ENCODE measurements around the gene GRIP2. TPM values are rescaled to one million over a fixed set of nuclear protein-coding genes. Genes with fewer than 3 reads are reported as not detected.

The GRIP2 gene
- total RNA-seq = not detected

DNA sequence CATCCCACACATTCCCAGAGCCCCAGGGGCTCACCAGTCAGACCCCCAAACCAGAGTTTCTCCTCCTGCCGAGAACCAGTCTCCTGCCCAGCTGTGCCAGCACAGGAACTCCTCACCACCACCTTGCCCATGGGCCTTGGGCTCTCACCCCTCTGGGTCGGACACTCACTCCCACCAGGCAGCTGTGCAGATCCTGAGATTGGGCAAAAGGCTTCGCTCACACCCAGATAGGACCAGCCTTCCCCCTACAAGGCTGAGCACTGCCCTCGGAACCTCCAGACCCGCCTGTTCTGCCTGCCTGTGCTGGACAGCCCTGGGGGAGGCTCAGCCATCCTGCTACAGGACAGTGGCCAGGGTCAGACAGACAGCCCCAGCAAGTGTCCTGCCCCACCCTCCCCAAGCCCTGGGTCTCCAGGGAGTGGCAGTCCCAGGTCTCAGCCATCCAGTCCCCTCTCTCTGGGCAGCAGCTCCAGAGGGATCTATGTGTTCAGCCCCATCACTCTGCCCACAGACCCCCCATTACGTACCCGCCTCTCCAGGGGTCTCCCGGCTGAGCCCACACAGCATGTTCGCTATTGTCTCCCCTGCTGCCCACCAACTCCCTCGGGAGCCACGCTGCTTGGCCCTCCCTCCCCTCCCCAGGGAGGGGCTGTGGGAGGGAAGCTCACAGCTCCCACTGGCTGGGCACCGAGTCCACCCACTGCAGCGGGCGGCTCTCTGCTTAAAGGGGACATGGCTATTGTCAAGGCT, at the start of gene GRIP2:
Gene GRIP2 (minus strand): TSS at position 601 of the 750 bp plus-strand sequence. CDS start 34 bp downstream, at position 567.
- no peaks in the 10 kb centered on the region for H3K9me3 ChIP-seq (ENCODE audit: low read depth, low read length)

GRCh38 chr3:14588425-14589112, 48.4 kb upstream of the GRIP2 start:
- H3K4me3 ChIP-seq (ENCODE audit: low read length) = no peak overlapping the region
- no peaks in the 10 kb centered on the region for H3K9me3 ChIP-seq (ENCODE audit: low read depth, low read length)
- no peaks in the 10 kb centered on the region for H3K4me1 ChIP-seq (ENCODE audit: insufficient read depth, low read length)
- H3K27me3 ChIP-seq (ENCODE audit: insufficient read depth, low read length) = no peaks in the 10 kb centered on the region

More for the DNA sequence above, at the start of gene GRIP2:
- H3K27me3 ChIP-seq (ENCODE audit: insufficient read depth, low read length) = no peaks in the 10 kb centered on the region
- no peaks in the 10 kb centered on the region for H3K4me1 ChIP-seq (ENCODE audit: insufficient read depth, low read length)
- H3K4me3 ChIP-seq (ENCODE audit: low read length) = no peak within 1 kb of the TSS

DNA sequence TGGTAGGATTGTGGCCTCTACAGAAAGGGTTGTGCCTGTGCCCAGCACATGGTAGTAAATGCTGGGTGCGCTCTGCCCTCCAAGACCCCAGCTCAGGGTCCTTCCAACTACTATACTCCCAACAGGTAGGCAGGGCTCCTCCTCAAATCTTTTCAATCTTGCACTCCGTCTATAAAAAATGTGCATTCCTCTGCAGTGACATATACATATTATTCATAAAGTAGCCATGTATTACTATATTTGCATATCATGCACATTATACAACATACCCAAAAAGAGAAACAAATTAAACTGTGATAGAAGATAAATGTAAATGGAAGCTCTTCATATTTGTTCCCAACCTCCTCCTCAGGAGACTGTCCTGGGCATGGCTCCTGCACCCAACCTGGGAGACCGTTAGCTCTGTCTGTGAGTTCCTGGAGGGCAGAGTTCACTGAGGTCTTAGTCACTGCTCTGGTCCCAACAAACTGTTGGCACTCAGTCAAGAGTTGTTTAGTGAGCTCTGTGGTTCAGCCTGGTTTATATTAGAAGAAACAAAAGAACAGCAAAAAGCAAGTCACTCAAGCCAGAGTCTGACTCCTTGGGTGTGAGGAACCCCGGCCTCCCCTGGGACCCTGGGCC, 47.7 kb upstream of the GRIP2 start:
- no peaks in the 10 kb centered on the region for H3K27me3 ChIP-seq (ENCODE audit: insufficient read depth, low read length)

GRCh38 chr3:14586611-14587010, 46.5 kb upstream of the GRIP2 start:
- Histone ChIP-seq H3K4me3 (ENCODE audit: low read length) (no peak overlapping the region), H3K9me3 (ENCODE audit: low read depth, low read length) (no peaks in the 10 kb centered on the region), H3K4me1 (ENCODE audit: insufficient read depth, low read length) (no peaks in the 10 kb centered on the region), H3K27me3 (ENCODE audit: insufficient read depth, low read length) (no peaks in the 10 kb centered on the region)

More for the DNA sequence above, 47.7 kb upstream of the GRIP2 start:
- Histone ChIP-seq H3K9me3 (ENCODE audit: low read depth, low read length) (no peaks in the 10 kb centered on the region), H3K4me3 (ENCODE audit: low read length) (no peak overlapping the region), H3K4me1 (ENCODE audit: insufficient read depth, low read length) (no peaks in the 10 kb centered on the region)

DNA sequence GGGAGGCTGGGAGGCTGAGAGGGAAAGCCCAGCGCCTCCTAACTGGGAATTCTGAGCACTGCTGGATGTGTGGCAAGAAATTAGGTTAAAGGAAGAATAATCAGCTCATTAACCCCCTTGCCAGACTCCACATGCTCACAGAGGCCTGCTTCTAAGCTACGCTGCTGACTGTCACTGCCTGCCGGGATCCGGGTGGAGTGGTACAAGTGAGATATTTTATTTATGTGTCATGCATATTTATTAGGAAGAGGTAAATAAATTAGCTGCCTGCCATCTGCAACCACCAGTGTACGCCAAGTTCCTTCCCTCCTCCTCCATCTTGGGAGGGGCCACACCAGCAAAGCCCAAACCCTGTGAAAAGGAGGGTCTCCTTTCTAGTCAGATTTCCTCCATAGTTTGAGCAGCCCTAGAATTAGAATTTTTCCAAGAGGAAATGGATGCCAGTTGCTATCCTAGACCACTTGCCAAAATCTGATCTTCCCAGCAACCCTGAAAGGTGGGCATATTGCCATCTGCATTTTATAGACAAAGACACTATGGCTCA, 43.5 kb upstream of the GRIP2 start:
- no peak overlapping the region for H3K4me3 ChIP-seq (ENCODE audit: low read length)
- no peaks in the 10 kb centered on the region for H3K4me1 ChIP-seq (ENCODE audit: insufficient read depth, low read length)
- no peaks in the 10 kb centered on the region for H3K9me3 ChIP-seq (ENCODE audit: low read depth, low read length)
- H3K27me3 ChIP-seq (ENCODE audit: insufficient read depth, low read length) = no peaks in the 10 kb centered on the region

DNA sequence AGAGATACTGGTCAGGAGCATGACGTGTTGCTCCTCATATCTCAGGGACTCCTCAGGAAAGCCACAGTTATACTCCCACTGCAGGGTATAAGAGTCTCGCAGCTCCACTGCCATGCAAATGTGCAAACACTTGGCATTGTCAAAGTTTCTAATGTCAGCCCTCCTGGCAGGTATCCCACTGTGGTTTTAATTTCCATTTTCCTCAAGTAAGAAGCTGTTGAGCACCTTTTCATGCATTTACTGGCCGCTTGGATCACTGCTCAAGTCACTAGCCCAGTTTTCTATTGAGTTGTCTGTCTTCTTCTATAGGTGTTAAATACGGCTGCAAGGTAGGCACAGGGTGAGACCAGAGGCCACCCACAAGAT, 41.9 kb upstream of the GRIP2 start:
- Histone ChIP-seq H3K9me3 (ENCODE audit: low read depth, low read length) (no peaks in the 10 kb centered on the region), H3K4me1 (ENCODE audit: insufficient read depth, low read length) (no peaks in the 10 kb centered on the region), H3K27me3 (ENCODE audit: insufficient read depth, low read length) (no peaks in the 10 kb centered on the region), H3K4me3 (ENCODE audit: low read length) (no peak overlapping the region)

DNA sequence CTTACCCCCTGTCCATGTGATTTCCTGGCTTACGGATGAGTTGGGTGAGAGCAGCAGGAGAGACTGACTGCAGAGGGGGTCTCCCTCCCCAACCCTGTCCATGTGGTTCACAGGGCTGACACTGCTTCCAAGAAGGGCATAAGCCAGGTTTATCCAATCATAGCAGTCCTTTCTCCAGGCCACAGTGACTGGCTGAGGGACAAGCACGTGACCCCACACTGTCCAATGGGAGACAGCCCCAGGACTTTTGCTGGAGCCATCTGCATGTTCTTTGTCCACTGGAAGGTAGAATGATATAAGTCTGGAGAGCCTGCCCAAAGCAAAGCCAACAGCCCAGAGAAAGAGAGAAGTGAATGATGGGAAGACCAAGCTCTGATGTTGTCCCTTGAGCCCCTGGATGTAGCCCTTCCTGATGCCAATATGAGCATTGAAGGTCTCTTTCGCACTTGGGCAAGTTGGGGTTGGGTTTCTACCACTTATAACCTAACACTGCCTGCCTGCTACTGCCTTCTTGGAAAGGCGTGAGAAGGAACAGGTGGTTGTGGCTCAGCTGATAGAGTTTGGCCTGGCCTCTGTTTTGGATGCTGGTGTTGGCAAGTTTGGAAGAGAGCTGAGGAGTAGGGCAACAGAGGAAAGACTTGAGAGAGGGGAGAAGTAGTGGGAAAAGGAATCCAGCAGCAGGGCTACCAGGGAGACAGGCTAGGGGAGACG, 41.3 kb upstream of the GRIP2 start:
- H3K4me1 ChIP-seq (ENCODE audit: insufficient read depth, low read length) = no peaks in the 10 kb centered on the region
- H3K4me3 ChIP-seq (ENCODE audit: low read length) = no peak overlapping the region
- H3K27me3 ChIP-seq (ENCODE audit: insufficient read depth, low read length) = no peaks in the 10 kb centered on the region
- H3K9me3 ChIP-seq (ENCODE audit: low read depth, low read length) = no peaks in the 10 kb centered on the region

GRCh38 chr3:14577897-14578296, 37.8 kb upstream of the GRIP2 start:
- H3K4me3 ChIP-seq (ENCODE audit: low read length) = no peak overlapping the region
- no peaks in the 10 kb centered on the region for H3K9me3 ChIP-seq (ENCODE audit: low read depth, low read length)
- no peaks in the 10 kb centered on the region for H3K4me1 ChIP-seq (ENCODE audit: insufficient read depth, low read length)
- H3K27me3 ChIP-seq (ENCODE audit: insufficient read depth, low read length) = no peaks in the 10 kb centered on the region

DNA sequence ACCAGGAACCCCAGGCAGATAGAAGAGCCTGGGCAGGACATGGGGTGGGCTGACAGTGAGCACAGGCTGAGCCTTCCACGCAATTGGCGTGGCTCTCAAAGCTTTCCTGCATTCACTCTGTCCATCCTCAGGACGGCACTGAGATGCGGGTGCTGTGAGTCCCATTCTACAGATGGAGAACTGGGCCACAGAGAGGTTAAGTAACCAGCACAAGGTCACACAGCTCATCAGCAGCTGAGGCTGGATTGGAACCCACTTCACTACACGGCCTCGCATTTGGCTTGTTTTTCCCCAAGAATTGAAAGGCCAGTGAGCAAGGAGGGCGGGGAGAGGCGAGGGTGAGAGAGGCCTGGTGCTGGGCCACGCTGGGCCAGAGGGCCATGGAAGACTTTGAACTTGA, 36.0 kb upstream of the GRIP2 start:
- Histone ChIP-seq H3K4me3 (ENCODE audit: low read length) (no peak overlapping the region), H3K27me3 (ENCODE audit: insufficient read depth, low read length) (no peaks in the 10 kb centered on the region), H3K4me1 (ENCODE audit: insufficient read depth, low read length) (no peaks in the 10 kb centered on the region), H3K9me3 (ENCODE audit: low read depth, low read length) (no peaks in the 10 kb centered on the region)

DNA sequence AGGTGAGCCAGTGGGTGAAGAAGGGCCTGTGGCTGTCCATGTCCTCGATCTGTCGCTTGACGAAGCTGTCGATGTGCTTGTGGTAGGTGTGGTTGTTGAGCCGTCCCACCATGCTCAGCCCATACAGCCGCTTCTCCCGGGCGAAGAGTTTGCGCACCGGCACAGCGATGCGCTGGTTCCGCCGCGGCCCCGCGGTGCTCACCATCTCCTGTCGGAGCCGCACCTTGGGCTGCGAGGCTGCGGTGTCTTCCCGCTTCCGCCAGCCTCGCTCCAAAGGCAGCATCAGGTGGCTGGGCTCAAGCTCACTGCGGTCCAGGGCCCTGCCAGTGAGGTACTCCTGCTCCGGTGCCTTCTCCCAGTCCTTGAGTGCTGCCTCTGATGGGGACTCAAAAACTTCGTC, 34.0 kb upstream of the GRIP2 start:
- Histone ChIP-seq H3K4me3 (ENCODE audit: low read length) (no peak overlapping the region), H3K27me3 (ENCODE audit: insufficient read depth, low read length) (no peaks in the 10 kb centered on the region), H3K9me3 (ENCODE audit: low read depth, low read length) (no peaks in the 10 kb centered on the region), H3K4me1 (ENCODE audit: insufficient read depth, low read length) (peaks cover 2% of the 10 kb centered on the region)

DNA sequence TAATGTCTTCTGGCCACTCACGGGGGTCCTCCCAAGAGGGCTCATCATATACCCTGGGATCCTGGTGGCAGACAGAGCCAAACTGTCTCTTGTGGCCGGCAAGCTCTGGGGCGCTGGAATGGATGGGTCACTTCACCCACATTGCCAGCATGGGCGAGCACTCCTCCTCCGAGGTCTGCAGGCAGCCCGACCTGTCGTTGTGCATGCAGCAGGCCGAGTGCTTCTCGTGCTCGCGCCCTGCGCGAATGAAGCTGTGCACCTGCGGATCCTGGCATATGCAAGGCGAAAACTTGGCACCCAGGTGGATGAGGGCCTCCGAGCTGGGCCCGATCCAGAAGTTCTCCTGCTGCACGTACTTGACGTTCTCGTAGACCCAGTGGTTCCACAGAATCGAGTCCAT, 33.6 kb upstream of the GRIP2 start:
- Histone ChIP-seq H3K27me3 (ENCODE audit: insufficient read depth, low read length) (no peaks in the 10 kb centered on the region), H3K9me3 (ENCODE audit: low read depth, low read length) (no peaks in the 10 kb centered on the region), H3K4me1 (ENCODE audit: insufficient read depth, low read length) (peaks cover 4% of the 10 kb centered on the region), H3K4me3 (ENCODE audit: low read length) (no peak overlapping the region)

DNA sequence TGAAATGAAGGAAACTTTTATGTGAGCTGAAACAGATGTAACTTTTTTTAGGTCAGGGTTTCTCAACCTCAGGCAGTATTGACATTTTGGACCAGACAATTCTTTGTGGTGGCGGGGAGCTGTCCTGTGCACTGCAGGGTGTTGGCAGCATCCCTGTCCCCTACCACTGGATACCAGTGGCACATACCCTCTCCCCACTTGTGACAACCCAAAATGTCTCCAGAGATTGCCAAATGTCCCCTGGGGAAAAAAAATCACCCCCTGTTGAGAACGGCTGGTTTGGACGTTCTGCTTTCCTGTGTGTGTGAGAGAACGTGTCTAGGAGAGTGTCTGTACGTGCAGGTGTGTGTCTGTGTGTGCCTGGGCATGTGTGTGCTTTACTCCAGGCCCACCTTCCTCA, 30.7 kb upstream of the GRIP2 start:
- Histone ChIP-seq H3K4me1 (ENCODE audit: insufficient read depth, low read length) (peaks cover 4% of the 10 kb centered on the region), H3K9me3 (ENCODE audit: low read depth, low read length) (no peaks in the 10 kb centered on the region), H3K27me3 (ENCODE audit: insufficient read depth, low read length) (no peaks in the 10 kb centered on the region), H3K4me3 (ENCODE audit: low read length) (no peak overlapping the region)

DNA sequence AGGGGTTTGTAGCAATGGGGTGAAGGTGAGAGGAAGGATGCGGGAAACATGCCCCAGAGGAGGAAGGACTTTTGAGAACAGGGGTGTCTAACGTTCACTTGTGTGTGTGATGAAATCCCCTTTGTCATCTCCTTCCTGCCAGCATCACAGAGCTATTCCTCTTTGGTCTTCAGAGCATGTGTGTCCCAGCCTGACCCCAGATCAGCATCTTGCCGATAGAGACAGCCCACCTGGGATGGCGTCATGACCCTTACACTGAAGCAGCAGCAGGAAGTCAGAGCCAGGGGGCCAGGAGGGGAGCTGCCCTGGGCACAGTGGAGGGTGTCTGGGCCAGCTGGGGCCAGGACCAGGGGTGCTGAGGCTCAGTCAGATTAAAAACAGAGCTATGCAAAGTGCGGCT, 29.9 kb upstream of the GRIP2 start:
- H3K27me3 ChIP-seq (ENCODE audit: insufficient read depth, low read length) = no peaks in the 10 kb centered on the region

GRCh38 chr3:14569474-14570000, 29.4 kb upstream of the GRIP2 start:
- no peaks in the 10 kb centered on the region for H3K27me3 ChIP-seq (ENCODE audit: insufficient read depth, low read length)
- no peak overlapping the region for H3K4me3 ChIP-seq (ENCODE audit: low read length)
- H3K9me3 ChIP-seq (ENCODE audit: low read depth, low read length) = no peaks in the 10 kb centered on the region
- H3K4me1 ChIP-seq (ENCODE audit: insufficient read depth, low read length) = peaks cover 4% of the 10 kb centered on the region

More for the DNA sequence above, 29.9 kb upstream of the GRIP2 start:
- Histone ChIP-seq H3K4me3 (ENCODE audit: low read length) (no peak overlapping the region), H3K4me1 (ENCODE audit: insufficient read depth, low read length) (peaks cover 4% of the 10 kb centered on the region), H3K9me3 (ENCODE audit: low read depth, low read length) (no peaks in the 10 kb centered on the region)
